Measurements from ENCODE around the gene CLCN7. TPM values are rescaled to one million over a fixed set of nuclear protein-coding genes. Genes with fewer than 3 reads are reported as not detected.

Gene CLCN7
- total RNA-seq, 4 donors from 2014 or later = 50.3 to 144 (median 89.9) TPM

GRCh38 chr16:1475552-1476114 is 805 bp upstream of the CLCN7 start:
- WGBS, 2 donors = 61 to 93% methylated on average over 7 to 15 of the region's 15 CpGs
- H3K9me3 ChIP-seq = no peaks in the 10 kb centered on the region
- intact Hi-C loops (cut with DNase I) = loop anchor here (5.0 to 10.0 kb wide), 2 partner anchors 63 to 131 kb away; partner anchors contain the start of gene UNKL
- TF ChIP-seq CTCF (IDR thresholded peaks at IDR 0.05) = no peak
- TF ChIP-seq POLR2A (IDR thresholded peaks at IDR 0.05) = no peak
- H3K36me3 ChIP-seq = no peaks in the 10 kb centered on the region
- peaks cover 15 to 25% of the 10 kb centered on the region in 2 donors for H3K4me1 ChIP-seq
- H3K4me3 ChIP-seq (replicated peaks in 1 of 3) = peak overlapping the region; percentile 60 to 98 (median 72)
- no peak for DNase-seq
- H3K27me3 ChIP-seq = no peaks in the 10 kb centered on the region
- peak overlapping the region in 2 of 3 donors; percentile 88 to 91 for H3K27ac ChIP-seq

GRCh38 chr16:1474082-1474795 is 589 bp downstream of the CLCN7 start:
- Histone ChIP-seq H3K4me3 (replicated peaks in 1 of 3) (peak overlapping the region; percentile 60 to 98 (median 72)), H3K27ac (peak overlapping the region in 2 of 3 donors; percentile 88 to 91), H3K9me3 (no peaks in the 10 kb centered on the region), H3K36me3 (no peaks in the 10 kb centered on the region), H3K4me1 (peaks cover 15 to 27% of the 10 kb centered on the region in 2 donors), H3K27me3 (no peaks in the 10 kb centered on the region)
- WGBS, 2 donors = 28 to 35% methylated on average over 15 to 16 of the region's 57 CpGs
- intact Hi-C loops (cut with DNase I) = loop anchor here (10.0 kb wide), 1 partner anchor 129 kb away; no protein-coding TSS in a partner anchor
- peak in 1 of 2 donors; percentile 10 for DNase-seq
- TF ChIP-seq POLR2A (IDR thresholded peaks at IDR 0.05) (no peak), CTCF (IDR thresholded peaks at IDR 0.05) (no peak)

- Histone ChIP-seq H3K27me3 (no peaks in the 10 kb centered on the region), H3K27ac (no peak overlapping the region), H3K9me3 (no peaks in the 10 kb centered on the region), H3K4me3 (replicated peaks in 1 of 3) (no peak overlapping the region), H3K4me1 (peaks cover 15 to 27% of the 10 kb centered on the region in 2 donors), H3K36me3 (no peaks in the 10 kb centered on the region)
- WGBS, 2 donors = 51 to 79% methylated on average over 3 of the region's 3 CpGs
- no peak for DNase-seq
- intact Hi-C loops (cut with DNase I) = loop anchor here (10.0 kb wide), 1 partner anchor 128 kb away; no protein-coding TSS in a partner anchor
- no peak for TF ChIP-seq POLR2A (IDR thresholded peaks at IDR 0.05)
- TF ChIP-seq CTCF (IDR thresholded peaks at IDR 0.05) = no peak
Measured at GRCh38 chr16:1472974-1473373, 1.9 kb downstream of the CLCN7 start.

GRCh38 chr16:1471569-1472194 is 3.1 kb downstream of the CLCN7 start:
- peaks cover 15 to 27% of the 10 kb centered on the region in 2 donors for H3K4me1 ChIP-seq
- no peak for DNase-seq
- H3K9me3 ChIP-seq = no peaks in the 10 kb centered on the region
- WGBS, 2 donors = 89% methylated on average over 26 of the region's 26 CpGs
- no peaks in the 10 kb centered on the region for H3K27me3 ChIP-seq
- no peak overlapping the region for H3K4me3 ChIP-seq (replicated peaks in 1 of 3)
- intact Hi-C loops (cut with DNase I) = loop anchor here (10.0 kb wide), 1 partner anchor 127 kb away; no protein-coding TSS in a partner anchor
- no peaks in the 10 kb centered on the region for H3K36me3 ChIP-seq
- no peak for TF ChIP-seq CTCF (IDR thresholded peaks at IDR 0.05)
- no peak for TF ChIP-seq POLR2A (IDR thresholded peaks at IDR 0.05)
- H3K27ac ChIP-seq = no peak overlapping the region

Data from thyroid gland (tissue), 4 donors.